Left lung (tissue), 10 donors: ENCODE measurements around the gene NDC1. TPM values are rescaled to one million over a fixed set of nuclear protein-coding genes. Genes with fewer than 3 reads are reported as not detected.

Experiments used
- ATAC-seq: fragments of 200-7000 bp; cut with Tn5 transposase; one replicate; pipeline ENCODE4 v1.9.1; 2020; ENCODE audit warnings: moderate library complexity
- DNase-seq, 4 donors: peaks; one replicate each; pipeline ENCODE4 v3.0.0-alpha.2; 2013 to 2020
- H3K27ac ChIP-seq, 2 donors: fragments of 200-600 bp; sonication (generic) in 1 of 2; one replicate each; pipeline versions ENCODE4 v1.5.0 to v1.8.0; 2020 to 2021
- H3K27me3 ChIP-seq, 2 donors: fragments of 200-600 bp; sonication (generic) in 1 of 2; one replicate each; pipeline versions ENCODE4 v1.5.0 to v1.8.0; 2020 to 2021
- H3K36me3 ChIP-seq, 2 donors: fragments of 200-600 bp; sonication (generic) in 1 of 2; one replicate each; pipeline versions ENCODE4 v1.5.0 to v1.8.0; 2020 to 2021
- H3K4me1 ChIP-seq, 2 donors: fragments of 200-600 bp; one replicate each; pipeline ENCODE4 v1.8.0; 2021
- H3K4me3 ChIP-seq, 2 donors: fragments of 200-600 bp; sonication (generic) in 1 of 2; one replicate each; pipeline versions ENCODE4 v1.5.0 to v1.8.0; 2020 to 2021; ENCODE audit warnings: mild to moderate bottlenecking in 1 of 2
- H3K9me3 ChIP-seq, 2 donors: fragments of 200-600 bp; sonication (generic) in 1 of 2; one replicate each; pipeline versions ENCODE4 v1.5.0 to v1.8.0; 2020 to 2021
- CTCF ChIP-seq, 2 donors: fragments of 200-600 bp; sonication (generic) in 1 of 2; IDR thresholded peaks; one replicate each; pipeline versions ENCODE4 v1.5.0 to v1.8.0; 2021; ENCODE audit warnings: antibody characterized with exemption in 2 of 2
- intact Hi-C, 2 donors: fragments of 100-400 bp; cut with DNase I; formaldehyde crosslinking; loops; one replicate each; pipeline versions ENCODE4 v1.11.2 to v1.14.2; 2022
- polyA plus RNA-seq, 6 donors: library from polyadenylated mRNA; unstranded; fragments of 120-200 nt; gene quantifications; one replicate each; pipeline ENCODE4 v1.2.1, GENCODE V29; 2013; ENCODE audit not compliant: insufficient read length in 6 of 6
- total RNA-seq, 2 donors: library from RNA; stranded (reverse); fragmentation: NEBNext Ultra II Directional; extraction: Animal tissue kit (Norgen Biotek cat#: 25700); gene quantifications; one replicate each; pipeline ENCODE4 v1.2.1, GENCODE V29; 2021
- donor health status: DM: no; HTN: yes; CAD: no.
- donor health status: DM: no; HTN: no; CAD: no.

NDC1 gene
- total and polyA plus RNA-seq, 8 donors: 9.1 to 27.4 (median 20.6) TPM

- no peak overlapping the region for H3K27ac ChIP-seq
- H3K27me3 ChIP-seq: peaks cover 27 to 67% of the 10 kb centered on the region in 2 donors
- intact Hi-C loops: no loop called here
- ATAC-seq: no peak
- peaks cover 12 to 18% of the 10 kb centered on the region in 2 donors for H3K4me1 ChIP-seq
- DNase-seq: no peak
- no peaks in the 10 kb centered on the region for H3K36me3 ChIP-seq
- H3K9me3 ChIP-seq: no peaks in the 10 kb centered on the region
- no peak for TF ChIP-seq CTCF (IDR thresholded peaks at IDR 0.05)
- H3K4me3 ChIP-seq: no peak overlapping the region
These were observed 104.0 kb downstream of the NDC1 start for GRCh38 chr1:53733975-53734649.

GRCh38 chr1:53733447-53733931 is 104.6 kb downstream of the NDC1 start:
- Histone ChIP-seq H3K4me1 (peaks cover 10 to 14% of the 10 kb centered on the region in 2 donors), H3K9me3 (no peaks in the 10 kb centered on the region), H3K27ac (no peak overlapping the region), H3K4me3 (no peak overlapping the region), H3K27me3 (peaks cover 24 to 61% of the 10 kb centered on the region in 2 donors), H3K36me3 (no peaks in the 10 kb centered on the region)
- TF ChIP-seq CTCF (IDR thresholded peaks at IDR 0.05): no peak
- intact Hi-C loops: no loop called here
- ATAC-seq (no peak), DNase-seq (no peak)

GRCh38 chr1:53732912-53733317 is 105.2 kb downstream of the NDC1 start:
- Histone ChIP-seq H3K9me3 (no peaks in the 10 kb centered on the region), H3K4me3 (no peak overlapping the region), H3K27ac (no peak overlapping the region), H3K36me3 (no peaks in the 10 kb centered on the region), H3K27me3 (peaks cover 18 to 55% of the 10 kb centered on the region in 2 donors), H3K4me1 (peaks cover 4 to 8% of the 10 kb centered on the region in 2 donors)
- intact Hi-C loops: no loop called here
- no peak for DNase-seq
- no peak for ATAC-seq
- no peak for TF ChIP-seq CTCF (IDR thresholded peaks at IDR 0.05)

GRCh38 chr1:53732409-53732808 is 105.7 kb downstream of the NDC1 start:
- Histone ChIP-seq H3K4me3 (no peak overlapping the region), H3K27ac (no peak overlapping the region), H3K36me3 (no peaks in the 10 kb centered on the region), H3K9me3 (no peaks in the 10 kb centered on the region), H3K4me1 (peaks cover 0 to 3% of the 10 kb centered on the region in 2 donors), H3K27me3 (peaks cover 13 to 50% of the 10 kb centered on the region in 2 donors)
- ATAC-seq: no peak
- TF ChIP-seq CTCF (IDR thresholded peaks at IDR 0.05): no peak
- intact Hi-C loops: no loop called here
- DNase-seq: no peak

GRCh38 chr1:53731779-53732305 is 106.3 kb downstream of the NDC1 start:
- no peak for DNase-seq
- no peak for TF ChIP-seq CTCF (IDR thresholded peaks at IDR 0.05)
- Histone ChIP-seq H3K27me3 (peaks cover 8 to 45% of the 10 kb centered on the region in 2 donors), H3K4me1 (no peaks in the 10 kb centered on the region), H3K4me3 (no peak overlapping the region), H3K9me3 (no peaks in the 10 kb centered on the region), H3K36me3 (no peaks in the 10 kb centered on the region), H3K27ac (no peak overlapping the region)
- no peak for ATAC-seq
- intact Hi-C loops: no loop called here
